Left hindlimb (tissue), 1 donor: ENCODE measurements around the gene PIGN.
A peak's percentile ranks its signal among the peaks of the same experiment; 100 is the strongest.
"Not testable (repeated sequence)": the region's sequence is repeated elsewhere in the genome, so short reads cannot be mapped to it uniquely, and the experiment has no call there.

Source experiments
- DNase-seq: peaks from one replicate; pipeline ENCODE4 v3.0.0-alpha.2; 2018

The PIGN gene

GRCh38 chr18:62048279-62048678, 138.6 kb downstream of the PIGN start:
- DNase-seq, result no peak

GRCh38 chr18:62045316-62045715, 141.5 kb downstream of the PIGN start:
- DNase-seq, result no peak

GRCh38 chr18:62044490-62045000, 142.3 kb downstream of the PIGN start:
- no peak for DNase-seq

GRCh38 chr18:62037989-62038778, 148.7 kb downstream of the PIGN start:
- DNase-seq, result no peak

GRCh38 chr18:62037012-62037742, 149.7 kb downstream of the PIGN start:
- no peak for DNase-seq

- not testable (repeated sequence) for DNase-seq
These were observed 152.6 kb downstream of the PIGN start for GRCh38 chr18:62034286-62034685.

- DNase-seq, result no peak
These were observed 153.1 kb downstream of the PIGN start for GRCh38 chr18:62033756-62034155.

- DNase-seq, result no peak
These were observed 153.6 kb downstream of the PIGN start for GRCh38 chr18:62033207-62033606.

GRCh38 chr18:62030091-62030985, 156.5 kb downstream of the PIGN start:
- no peak for DNase-seq

GRCh38 chr18:62028715-62029114, 158.1 kb downstream of the PIGN start:
- DNase-seq, result no peak

- DNase-seq, result no peak
These were observed 158.8 kb downstream of the PIGN start for GRCh38 chr18:62027914-62028520.

- no peak for DNase-seq
These were observed 160.3 kb downstream of the PIGN start for GRCh38 chr18:62026586-62026985.

- no peak for DNase-seq
These were observed 161.9 kb downstream of the PIGN start for GRCh38 chr18:62024983-62025382.

GRCh38 chr18:62023536-62023935, 163.3 kb downstream of the PIGN start:
- DNase-seq, result no peak

- DNase-seq, result no peak
These were observed 168.2 kb downstream of the PIGN start for GRCh38 chr18:62018759-62019041.

- peak; percentile 91 for DNase-seq
These were observed 168.7 kb downstream of the PIGN start for GRCh38 chr18:62018034-62018758.

GRCh38 chr18:62017618-62018017, 169.2 kb downstream of the PIGN start:
- no peak for DNase-seq

GRCh38 chr18:62011416-62011815, 175.4 kb downstream of the PIGN start:
- no peak for DNase-seq

GRCh38 chr18:62009521-62009920, 177.3 kb downstream of the PIGN start:
- no peak for DNase-seq

GRCh38 chr18:62001396-62001795, 185.5 kb downstream of the PIGN start:
- no peak for DNase-seq

GRCh38 chr18:61998957-61999356, 187.9 kb downstream of the PIGN start:
- no peak for DNase-seq

- no peak for DNase-seq
These were observed 188.5 kb downstream of the PIGN start for GRCh38 chr18:61998335-61998734.
